Muscle of arm (tissue), 12 donors: ENCODE data around the gene HOTAIR. TPM values are rescaled to one million over a fixed set of nuclear protein-coding genes. Genes with fewer than 3 reads are reported as not detected.

ENCODE experiments used
- DNase-seq: peaks from one replicate; pipeline ENCODE4 v3.0.0-alpha.2; 2013
- polyA plus RNA-seq, 12 donors: library from polyadenylated mRNA; unstranded; fragments of 120-200 nt; gene quantifications; one replicate each; pipeline ENCODE4 v1.2.1, GENCODE V29; 2013; ENCODE audit not compliant: insufficient read length in 12 of 12

Gene HOTAIR
- polyA plus RNA-seq, 12 donors, result 0.11 TPM; not detected in 11

GRCh38 chr12:54011665-54012532, 37.1 kb upstream of the HOTAIR start:
- no peak for DNase-seq

- no peak for DNase-seq
Measured at GRCh38 chr12:54010972-54011664, 36.4 kb upstream of the HOTAIR start.

GRCh38 chr12:54010053-54010971, 35.6 kb upstream of the HOTAIR start:
- no peak for DNase-seq

- no peak for DNase-seq
Measured at GRCh38 chr12:54009171-54010052, 34.7 kb upstream of the HOTAIR start.

GRCh38 chr12:54008260-54008552, 33.5 kb upstream of the HOTAIR start:
- DNase-seq, result no peak

GRCh38 chr12:54007538-54008259, 32.9 kb upstream of the HOTAIR start:
- no peak for DNase-seq

GRCh38 chr12:54006559-54007220, 31.9 kb upstream of the HOTAIR start:
- no peak for DNase-seq

- DNase-seq, result peak; percentile 89
Measured at GRCh38 chr12:54005853-54006558, 31.3 kb upstream of the HOTAIR start.

- DNase-seq, result no peak
Measured at GRCh38 chr12:54005531-54005852, 30.7 kb upstream of the HOTAIR start.

GRCh38 chr12:54004841-54005530, 30.2 kb upstream of the HOTAIR start:
- no peak for DNase-seq

GRCh38 chr12:54004063-54004840, 29.5 kb upstream of the HOTAIR start:
- no peak for DNase-seq

- no peak for DNase-seq
Measured at GRCh38 chr12:54003625-54004024, 28.9 kb upstream of the HOTAIR start.

- no peak for DNase-seq
Measured at GRCh38 chr12:54002915-54003389, 28.2 kb upstream of the HOTAIR start.

- no peak for DNase-seq
Measured at GRCh38 chr12:54002278-54002914, 27.6 kb upstream of the HOTAIR start.

GRCh38 chr12:54001283-54002187, 26.8 kb upstream of the HOTAIR start:
- no peak for DNase-seq
